ENCODE results near the gene ART1. TPM values are rescaled to one million over a fixed set of nuclear protein-coding genes. Genes with fewer than 3 reads are reported as not detected.
"Not testable (repeated sequence)": the region's sequence is repeated elsewhere in the genome, so short reads cannot be mapped to it uniquely, and the experiment has no call there.

ART1 gene
- total RNA-seq, 2 donors from 2014 or later, result not detected

DNA sequence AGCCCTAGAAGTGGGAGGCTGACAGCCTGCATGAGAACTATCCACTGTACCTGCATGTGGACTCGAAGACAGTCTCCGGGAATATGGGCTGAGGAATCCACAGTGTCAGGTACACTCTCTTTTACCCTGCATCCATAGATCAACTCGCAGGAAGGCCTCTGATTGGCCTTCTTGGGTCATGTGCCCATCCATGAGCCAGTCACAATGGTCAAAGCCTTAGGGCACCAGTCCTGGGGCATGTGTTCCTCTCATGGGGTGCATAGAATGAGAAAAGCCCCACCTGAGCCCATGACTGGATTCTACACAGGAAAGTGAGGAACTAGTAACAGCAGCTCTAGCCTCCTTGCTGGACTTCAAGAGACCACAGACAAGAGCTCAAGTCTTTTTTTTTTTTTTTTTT lies 10.6 kb downstream of the ART1 start:
- Histone ChIP-seq H3K4me1 (no peaks in the 10 kb centered on the region), H3K27me3 (no peaks in the 10 kb centered on the region), H3K36me3 (no peaks in the 10 kb centered on the region), H3K9me3 (no peaks in the 10 kb centered on the region), H3K4me3 (no peak overlapping the region), H3K9ac (ENCODE audit: low read depth in 2 of 2, low read length in 2 of 2) (no peak overlapping the region), H3K27ac (no peak overlapping the region)
- no peak for DNase-seq
- intact Hi-C loops (cut with DNase I), result no loop called here
- TF ChIP-seq, protein P1, sequence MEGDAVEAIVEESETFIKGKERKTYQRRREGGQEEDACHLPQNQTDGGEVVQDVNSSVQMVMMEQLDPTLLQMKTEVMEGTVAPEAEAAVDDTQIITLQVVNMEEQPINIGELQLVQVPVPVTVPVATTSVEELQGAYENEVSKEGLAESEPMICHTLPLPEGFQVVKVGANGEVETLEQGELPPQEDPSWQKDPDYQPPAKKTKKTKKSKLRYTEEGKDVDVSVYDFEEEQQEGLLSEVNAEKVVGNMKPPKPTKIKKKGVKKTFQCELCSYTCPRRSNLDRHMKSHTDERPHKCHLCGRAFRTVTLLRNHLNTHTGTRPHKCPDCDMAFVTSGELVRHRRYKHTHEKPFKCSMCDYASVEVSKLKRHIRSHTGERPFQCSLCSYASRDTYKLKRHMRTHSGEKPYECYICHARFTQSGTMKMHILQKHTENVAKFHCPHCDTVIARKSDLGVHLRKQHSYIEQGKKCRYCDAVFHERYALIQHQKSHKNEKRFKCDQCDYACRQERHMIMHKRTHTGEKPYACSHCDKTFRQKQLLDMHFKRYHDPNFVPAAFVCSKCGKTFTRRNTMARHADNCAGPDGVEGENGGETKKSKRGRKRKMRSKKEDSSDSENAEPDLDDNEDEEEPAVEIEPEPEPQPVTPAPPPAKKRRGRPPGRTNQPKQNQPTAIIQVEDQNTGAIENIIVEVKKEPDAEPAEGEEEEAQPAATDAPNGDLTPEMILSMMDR (IDR thresholded peaks at IDR 0.05), result no peak

- H3K27ac ChIP-seq; intact Hi-C loops (cut with DNase I); H3K36me3 ChIP-seq; H3K4me1 ChIP-seq; H3K9ac ChIP-seq (ENCODE audit: low read depth in 2 of 2, low read length in 2 of 2); H3K9me3 ChIP-seq; H3K4me3 ChIP-seq; H3K27me3 ChIP-seq; DNase-seq: not testable (repeated sequence)
Observed at GRCh38 chr11:3657331-3657730, 12.4 kb downstream of the ART1 start.

GRCh38 chr11:3658252-3658651 lies 13.3 kb downstream of the ART1 start:
- H3K4me3 ChIP-seq, result no peak overlapping the region
- H3K9ac ChIP-seq (ENCODE audit: low read depth in 2 of 2, low read length in 2 of 2), result no peak overlapping the region
- no peak overlapping the region for H3K27ac ChIP-seq
- intact Hi-C loops (cut with DNase I), result no loop called here
- no peaks in the 10 kb centered on the region for H3K27me3 ChIP-seq
- no peaks in the 10 kb centered on the region for H3K4me1 ChIP-seq
- no peaks in the 10 kb centered on the region for H3K36me3 ChIP-seq
- no peaks in the 10 kb centered on the region for H3K9me3 ChIP-seq
- TF ChIP-seq, protein P1 (IDR thresholded peaks at IDR 0.05), result no peak
- DNase-seq, result no peak

- Histone ChIP-seq H3K27me3 (no peaks in the 10 kb centered on the region), H3K27ac (no peak overlapping the region), H3K36me3 (no peaks in the 10 kb centered on the region), H3K4me1 (no peaks in the 10 kb centered on the region), H3K4me3 (no peak overlapping the region), H3K9ac (ENCODE audit: low read depth in 2 of 2, low read length in 2 of 2) (no peak overlapping the region), H3K9me3 (no peaks in the 10 kb centered on the region)
- TF ChIP-seq, protein P1 (IDR thresholded peaks at IDR 0.05), result no peak
- intact Hi-C loops (cut with DNase I), result no loop called here
- no peak for DNase-seq
Observed at GRCh38 chr11:3659595-3660515, 14.9 kb downstream of the ART1 start.

DNA sequence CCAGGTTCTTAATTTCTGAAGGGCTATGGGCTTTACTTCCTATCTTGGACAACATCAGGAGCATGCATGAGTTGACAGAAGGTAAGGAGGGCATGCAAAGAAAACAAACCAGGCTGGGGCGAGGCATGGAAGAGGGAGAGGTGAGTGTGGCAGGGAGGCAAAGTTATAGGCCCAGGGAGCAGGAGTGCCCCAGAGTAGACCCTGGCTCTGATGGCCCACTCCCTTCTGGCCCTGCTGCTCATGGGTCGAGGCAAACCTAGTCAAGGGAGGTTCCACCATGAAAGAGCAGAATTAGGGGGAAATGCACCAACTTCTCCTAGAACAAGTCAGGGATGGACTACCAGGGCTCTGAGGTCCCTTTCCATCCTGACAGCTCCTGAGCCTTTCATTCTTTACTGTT lies 16.0 kb downstream of the ART1 start:
- intact Hi-C loops (cut with DNase I), result no loop called here
- Histone ChIP-seq H3K9ac (ENCODE audit: low read depth in 2 of 2, low read length in 2 of 2) (no peak overlapping the region), H3K9me3 (no peaks in the 10 kb centered on the region), H3K27me3 (no peaks in the 10 kb centered on the region), H3K4me1 (no peaks in the 10 kb centered on the region), H3K36me3 (no peaks in the 10 kb centered on the region), H3K27ac (no peak overlapping the region), H3K4me3 (no peak overlapping the region)
- DNase-seq, result no peak
- TF ChIP-seq, protein P1 (IDR thresholded peaks at IDR 0.05), result no peak

- no peaks in the 10 kb centered on the region for H3K4me1 ChIP-seq
- no peak overlapping the region for H3K27ac ChIP-seq
- H3K4me3 ChIP-seq, result no peak overlapping the region
- H3K27me3 ChIP-seq, result no peaks in the 10 kb centered on the region
- no peaks in the 10 kb centered on the region for H3K9me3 ChIP-seq
- H3K36me3 ChIP-seq, result no peaks in the 10 kb centered on the region
- H3K9ac ChIP-seq (ENCODE audit: low read depth in 2 of 2, low read length in 2 of 2), result no peak overlapping the region
- intact Hi-C loops (cut with DNase I), result no loop called here
- TF ChIP-seq, protein P1 (IDR thresholded peaks at IDR 0.05), result no peak
- no peak for DNase-seq
Observed at GRCh38 chr11:3662856-3663255, 17.9 kb downstream of the ART1 start.
